RWPE2 (cell line): ENCODE results near the gene IFFO2.

Experiments
- ATAC-seq: fragments of 200-7000 bp; cut with Tn5 transposase; 3 replicates; pipeline ENCODE4 v1.9.1; 2021; ENCODE audit warnings: low read depth
- DNase-seq: peaks from one replicate; pipeline ENCODE4 v3.0.0-alpha.2; 2020; ENCODE audit warnings: low spot score
- H3K27ac ChIP-seq: fragments of 450-650 bp; 2 replicates; pipeline ENCODE4 v1.5.1; 2017; ENCODE audit warnings: mild to moderate bottlenecking; ENCODE audit not compliant: poor library complexity, severe bottlenecking
- H3K27me3 ChIP-seq: fragments of 250-450 bp; sonication (Bioruptor Pico); 2 replicates; pipeline ENCODE4 v1.5.1; 2021; ENCODE audit warnings: mild to moderate bottlenecking, moderate library complexity; ENCODE audit not compliant: insufficient read depth, poor library complexity, severe bottlenecking
- H3K36me3 ChIP-seq: fragments of 250-450 bp; sonication (Bioruptor Pico); 2 replicates; pipeline ENCODE4 v1.5.1; 2020; ENCODE audit warnings: low read depth, mild to moderate bottlenecking, moderate library complexity
- H3K4me1 ChIP-seq: fragments of 250-450 bp; sonication (Bioruptor Pico); 2 replicates; pipeline ENCODE4 v1.5.1; 2021; ENCODE audit warnings: mild to moderate bottlenecking, moderate library complexity; ENCODE audit not compliant: insufficient read depth, poor library complexity, severe bottlenecking
- H3K4me3 ChIP-seq: fragments of 250-450 bp; sonication (Bioruptor Pico); 2 replicates; pipeline ENCODE4 v1.5.1; 2021; ENCODE audit warnings: mild to moderate bottlenecking, moderate library complexity; ENCODE audit not compliant: severe bottlenecking
- H3K9me3 ChIP-seq: fragments of 250-450 bp; sonication (Bioruptor Pico); 2 replicates; pipeline ENCODE4 v1.5.1; 2021; ENCODE audit warnings: mild to moderate bottlenecking, moderate library complexity; ENCODE audit not compliant: severe bottlenecking
- CTCF ChIP-seq: fragments of 450-650 bp; IDR thresholded peaks from one replicate; pipeline ENCODE4 v1.5.1; 2017; ENCODE audit warnings: mild to moderate bottlenecking, moderate library complexity; ENCODE audit not compliant: poor library complexity, severe bottlenecking

IFFO2 gene

GRCh38 chr1:18992646-18993045, 36.2 kb upstream of the IFFO2 start:
- H3K27me3 ChIP-seq = no peaks in the 10 kb centered on the region
- DNase-seq = no peak
- no peak overlapping the region for H3K27ac ChIP-seq
- TF ChIP-seq CTCF = no peak
- peaks cover 1% of the 10 kb centered on the region for H3K4me1 ChIP-seq
- no peak for ATAC-seq
- H3K4me3 ChIP-seq = no peak overlapping the region
- H3K36me3 ChIP-seq = no peaks in the 10 kb centered on the region
- H3K9me3 ChIP-seq = no peaks in the 10 kb centered on the region

DNA sequence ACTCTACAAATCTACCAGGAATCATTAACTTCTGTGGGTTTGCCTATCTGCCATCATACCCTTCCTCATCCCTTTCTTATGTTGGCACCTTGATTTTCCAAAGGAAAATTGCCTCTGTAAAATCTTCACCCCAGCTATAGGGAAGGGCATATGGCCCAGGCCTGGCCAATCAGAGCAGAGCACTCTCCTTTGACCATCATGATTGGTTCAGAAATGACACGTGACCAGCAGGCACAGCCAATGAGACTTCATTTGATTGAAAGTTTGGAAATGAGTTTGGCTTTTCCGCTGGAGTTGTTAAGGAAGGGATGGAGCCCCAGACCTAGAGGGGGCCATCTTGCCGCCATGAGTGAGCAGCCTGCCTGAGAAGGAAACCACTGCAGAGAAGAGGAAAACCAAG, 35.1 kb upstream of the IFFO2 start:
- DNase-seq (no peak), ATAC-seq (no peak)
- TF ChIP-seq CTCF = no peak
- no peaks in the 10 kb centered on the region for H3K36me3 ChIP-seq
- no peaks in the 10 kb centered on the region for H3K4me1 ChIP-seq
- no peaks in the 10 kb centered on the region for H3K9me3 ChIP-seq
- H3K4me3 ChIP-seq = no peak overlapping the region
- no peak overlapping the region for H3K27ac ChIP-seq
- no peaks in the 10 kb centered on the region for H3K27me3 ChIP-seq

DNA sequence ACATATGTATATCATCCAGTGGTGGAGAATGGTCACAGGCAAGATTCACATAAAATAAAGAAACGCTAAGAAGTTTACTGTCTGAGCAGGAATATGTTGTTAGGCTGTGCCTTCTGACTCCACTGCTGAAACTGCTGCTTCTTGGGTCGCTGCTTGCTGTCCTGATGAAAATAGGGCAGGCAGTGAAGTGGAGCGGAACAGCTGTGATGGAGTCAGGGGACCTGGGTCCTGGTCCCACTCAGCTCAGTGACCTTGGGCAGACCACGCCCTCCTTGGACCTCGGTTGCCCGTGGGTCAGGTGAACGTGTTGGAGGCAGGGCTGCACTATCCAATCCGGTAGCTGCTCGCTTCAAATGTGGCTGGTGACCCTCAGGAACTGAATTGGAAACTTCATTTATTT, 33.4 kb upstream of the IFFO2 start:
- no peaks in the 10 kb centered on the region for H3K36me3 ChIP-seq
- H3K9me3 ChIP-seq = no peaks in the 10 kb centered on the region
- no peak for TF ChIP-seq CTCF
- no peak overlapping the region for H3K4me3 ChIP-seq
- no peak overlapping the region for H3K27ac ChIP-seq
- no peaks in the 10 kb centered on the region for H3K4me1 ChIP-seq
- ATAC-seq (no peak), DNase-seq (no peak)
- H3K27me3 ChIP-seq = no peaks in the 10 kb centered on the region

- Histone ChIP-seq H3K27me3 (no peaks in the 10 kb centered on the region), H3K36me3 (no peaks in the 10 kb centered on the region), H3K4me1 (no peaks in the 10 kb centered on the region), H3K9me3 (no peaks in the 10 kb centered on the region), H3K4me3 (no peak overlapping the region), H3K27ac (no peak overlapping the region)
- no peak for DNase-seq
- TF ChIP-seq CTCF = no peak
- no peak for ATAC-seq
Measured at GRCh38 chr1:18989176-18989799, 32.8 kb upstream of the IFFO2 start.

DNA sequence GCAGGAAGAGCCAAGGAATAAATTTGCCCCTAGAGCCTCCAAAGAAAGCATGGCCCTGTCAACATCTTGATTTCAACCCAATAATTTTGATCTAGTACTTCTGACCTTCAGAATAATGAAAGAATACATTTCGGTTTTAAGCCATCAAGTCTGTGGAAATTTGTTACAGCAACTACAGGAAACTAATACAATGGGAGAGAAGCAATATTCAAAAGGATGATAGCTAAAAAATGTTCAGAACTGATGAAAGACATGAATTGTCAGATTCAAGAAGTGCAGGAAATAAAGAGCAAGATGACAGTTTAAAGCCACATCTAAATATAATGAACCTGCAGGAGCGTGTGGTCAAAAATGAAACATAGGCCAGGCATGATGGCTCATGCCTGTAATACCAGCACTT, 24.8 kb upstream of the IFFO2 start:
- H3K4me1 ChIP-seq = no peaks in the 10 kb centered on the region
- H3K4me3 ChIP-seq = no peak overlapping the region
- no peak overlapping the region for H3K27ac ChIP-seq
- ATAC-seq (no peak), DNase-seq (no peak)
- no peaks in the 10 kb centered on the region for H3K27me3 ChIP-seq
- no peak for TF ChIP-seq CTCF
- H3K36me3 ChIP-seq = no peaks in the 10 kb centered on the region
- H3K9me3 ChIP-seq = no peaks in the 10 kb centered on the region
